HG03442 (cell line): ENCODE measurements around the gene ASF1A.

Experiments
- ATAC-seq: cut with Tn5 transposase; IDR thresholded peaks from one replicate; pipeline ENCODE4 v1.9.1; 2021; ENCODE audit warnings: mild to moderate bottlenecking, moderate library complexity; ENCODE audit not compliant: unreplicated experiment

ASF1A gene

GRCh38 chr6:118881440-118882313, 12.3 kb upstream of the ASF1A start:
- ATAC-seq = peak; percentile 89

- no peak for ATAC-seq
Observed at GRCh38 chr6:118882314-118882905, 11.5 kb upstream of the ASF1A start.

- no peak for ATAC-seq
Observed at GRCh38 chr6:118886641-118887040, 7.3 kb upstream of the ASF1A start.

DNA sequence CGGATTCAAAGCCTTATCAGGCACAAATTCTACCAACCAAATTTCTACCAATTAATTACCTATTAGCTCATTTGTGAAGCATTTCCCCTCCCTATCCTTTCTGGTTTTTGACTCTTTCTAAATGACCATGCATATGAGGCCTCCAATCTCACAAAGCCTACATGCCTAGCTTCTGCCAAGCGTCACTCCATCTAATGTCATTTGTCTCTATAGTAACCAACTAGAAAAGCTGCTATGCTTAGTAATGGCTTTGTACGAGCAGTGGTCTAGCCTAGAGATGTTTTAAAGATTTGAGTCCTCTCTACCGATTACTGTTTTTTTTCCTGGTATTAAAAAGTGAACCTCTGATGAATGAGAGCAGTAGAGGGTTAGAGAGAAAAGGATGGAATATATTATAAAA, 4.8 kb upstream of the ASF1A start:
- no peak for ATAC-seq

GRCh38 chr6:118890997-118891790, 2.8 kb upstream of the ASF1A start:
- ATAC-seq = peak; percentile 23

GRCh38 chr6:118892355-118892991, 1.5 kb upstream of the ASF1A start:
- ATAC-seq = no peak

GRCh38 chr6:118893064-118893806, 717 bp upstream of the ASF1A start:
- ATAC-seq = peak; percentile 6

DNA sequence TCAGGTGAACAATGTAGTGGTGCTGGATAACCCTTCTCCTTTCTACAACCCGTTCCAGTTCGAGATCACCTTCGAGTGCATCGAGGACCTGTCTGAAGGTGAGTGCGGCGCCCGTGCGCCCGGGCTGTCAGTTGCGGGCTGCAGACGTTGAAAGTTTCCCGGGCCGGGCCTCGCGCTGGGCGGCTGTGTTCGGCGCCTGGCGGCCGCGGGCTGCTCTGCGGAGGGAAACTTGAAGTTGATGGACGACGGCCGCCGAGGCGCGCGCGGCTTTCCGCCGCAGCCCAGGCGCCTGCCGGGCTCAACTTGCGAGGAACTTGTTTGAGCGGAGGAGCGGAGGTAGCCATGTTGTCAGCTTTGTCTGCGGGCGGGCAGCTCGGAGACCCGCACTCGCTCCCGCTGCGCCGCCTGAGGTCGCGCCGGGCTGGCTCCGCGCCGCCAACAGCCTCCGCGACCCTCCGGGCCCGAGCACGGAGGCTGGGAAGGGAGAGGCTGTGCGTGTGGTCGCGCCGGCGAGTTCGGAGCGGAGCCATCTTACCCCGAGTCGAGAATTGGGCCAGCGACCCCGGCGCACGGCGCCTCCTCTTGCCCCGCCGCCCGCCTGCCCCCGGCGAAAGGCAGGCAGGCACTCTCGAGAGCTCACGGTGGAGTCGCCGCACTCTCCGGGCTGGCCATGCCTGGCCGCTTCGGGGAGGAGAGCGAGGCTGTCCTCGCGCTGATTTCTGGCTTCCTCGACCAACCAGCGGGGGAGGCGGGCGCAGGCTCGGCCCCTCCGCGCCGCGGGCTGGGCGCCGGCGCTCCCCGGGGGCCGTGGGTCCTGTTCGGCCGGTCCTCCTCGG, 691 bp downstream of the ASF1A start:
- peak; percentile 33 for ATAC-seq

GRCh38 chr6:118895261-118895560, 1.3 kb downstream of the ASF1A start:
- ATAC-seq = no peak

- ATAC-seq = no peak
Observed at GRCh38 chr6:118895859-118896258, 1.9 kb downstream of the ASF1A start.

DNA sequence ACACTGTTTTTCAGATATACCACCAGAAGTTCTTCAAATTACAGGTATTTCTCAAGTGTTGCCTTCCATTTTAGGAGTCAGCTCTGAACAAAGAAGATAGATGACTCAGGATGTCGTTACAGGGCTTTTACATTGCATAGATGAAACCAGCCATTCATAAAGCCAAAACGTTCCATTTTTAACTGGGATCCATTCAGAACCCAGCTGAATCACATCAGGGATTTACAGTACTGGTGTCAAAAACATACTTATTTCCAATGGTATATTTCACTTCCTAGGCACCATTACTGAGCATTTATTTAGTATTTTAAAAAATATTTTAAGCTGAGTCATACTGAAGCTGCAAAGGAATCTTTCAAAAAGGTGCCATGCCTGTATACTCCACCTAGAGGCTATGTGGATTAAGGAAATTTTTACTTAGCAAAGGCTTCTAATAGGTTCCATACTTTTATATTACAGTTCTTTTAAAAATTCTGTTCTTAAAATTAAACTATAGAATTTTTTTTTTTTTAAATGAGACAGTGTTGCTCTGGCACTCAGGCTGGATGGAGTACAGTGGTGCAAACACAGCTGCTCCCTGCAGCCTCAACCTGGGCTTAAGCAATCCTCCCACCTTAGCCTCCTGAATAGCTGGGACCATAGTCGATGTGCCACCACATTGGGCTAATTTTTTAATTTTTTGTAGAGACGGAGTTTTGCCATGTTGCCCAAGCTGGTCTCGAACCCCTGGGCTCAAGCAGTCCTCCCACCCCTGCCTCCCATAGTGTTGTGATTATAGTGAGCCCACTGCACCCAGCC, 2.6 kb downstream of the ASF1A start:
- ATAC-seq = peak; percentile 26

DNA sequence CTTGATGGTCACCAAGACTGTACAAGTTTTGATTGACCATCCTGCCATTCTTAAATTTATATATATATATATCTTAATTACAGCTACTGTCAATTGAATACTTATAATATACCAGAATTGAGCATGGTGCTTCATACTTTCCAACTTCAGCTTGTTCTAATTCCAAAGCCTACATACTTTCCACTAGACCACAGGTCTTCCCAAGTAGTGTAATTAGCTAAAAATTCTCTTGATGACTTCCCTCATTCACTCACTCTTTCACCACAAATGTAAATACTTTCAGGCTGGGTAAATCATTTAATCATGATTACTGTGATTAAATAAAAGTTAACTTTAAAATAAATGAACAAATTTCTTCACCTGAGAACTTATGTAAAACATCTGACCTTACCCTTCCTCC, 3.4 kb downstream of the ASF1A start:
- no peak for ATAC-seq

GRCh38 chr6:118899948-118900347, 6.0 kb downstream of the ASF1A start:
- no peak for ATAC-seq

GRCh38 chr6:118902726-118903125, 8.8 kb downstream of the ASF1A start:
- no peak for ATAC-seq

GRCh38 chr6:118903138-118903537, 9.2 kb downstream of the ASF1A start:
- ATAC-seq = no peak

- no peak for ATAC-seq
Observed at GRCh38 chr6:118903691-118904090, 9.7 kb downstream of the ASF1A start.

- ATAC-seq = no peak
Observed at GRCh38 chr6:118905084-118905483, 11.1 kb downstream of the ASF1A start.

DNA sequence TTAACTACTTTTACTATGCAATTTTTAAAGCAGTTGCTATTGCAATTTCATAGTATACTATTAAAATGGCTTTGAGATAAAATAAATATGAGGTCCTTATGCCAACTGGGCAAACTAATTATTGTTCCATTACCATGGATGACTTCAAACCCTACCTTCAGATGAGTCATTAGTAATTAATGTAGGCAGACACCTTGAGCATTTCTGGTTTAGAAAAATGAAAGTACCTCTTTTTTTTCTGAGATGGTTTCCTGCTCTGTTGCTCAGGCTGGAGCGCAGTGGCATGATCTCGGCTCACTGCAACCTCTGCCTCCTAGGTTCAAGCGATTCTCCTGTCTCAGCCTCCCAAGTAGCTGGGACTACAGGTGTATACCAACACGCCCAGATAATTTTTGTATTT, 11.9 kb downstream of the ASF1A start:
- no peak for ATAC-seq

GRCh38 chr6:118908441-118908840, 14.5 kb downstream of the ASF1A start:
- ATAC-seq = no peak
